Vagina (tissue), 2 donors: ENCODE data around the gene OXSR1.

ENCODE experiments used
- POLR2A ChIP-seq, 2 donors: fragments of 450-650 bp; IDR thresholded peaks; one replicate each; pipeline ENCODE4 v1.6.1; 2017; ENCODE audit warnings: antibody characterized with exemption in 2 of 2, mild to moderate bottlenecking in 2 of 2, moderate library complexity in 2 of 2
- TF ChIP-seq, protein P1 (sequence below), 3 experiments: fragments of 450-650 bp in 2 of 3; fragments of 200-600 bp in 1 of 3; sonication (generic) in 1 of 3; IDR thresholded peaks; one replicate each; pipeline ENCODE4 v1.5.1; 2017 to 2019; ENCODE audit warnings: antibody characterized with exemption in 3 of 3, mild to moderate bottlenecking in 2 of 3, moderate library complexity in 2 of 3

DNA sequence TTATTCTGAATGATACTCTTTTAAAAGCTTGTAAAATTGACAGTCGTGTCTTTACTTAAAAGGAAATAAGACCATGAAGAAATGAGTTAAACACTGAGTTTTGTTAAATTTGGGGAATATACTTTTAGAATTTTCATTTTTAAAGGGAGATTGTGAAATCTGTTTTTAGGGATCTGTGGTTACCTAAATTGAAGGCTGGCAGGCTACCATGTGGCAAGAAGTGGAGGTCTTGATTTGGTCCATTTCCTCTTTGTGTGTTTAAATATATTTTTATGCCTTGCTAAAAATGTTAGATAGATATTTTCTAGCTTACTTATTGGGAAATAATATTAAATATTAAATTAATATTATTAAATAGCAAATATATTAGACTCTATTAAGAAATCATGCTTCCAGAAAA lies 63.7 kb downstream of the OXSR1 start:
- TF ChIP-seq, protein P1, sequence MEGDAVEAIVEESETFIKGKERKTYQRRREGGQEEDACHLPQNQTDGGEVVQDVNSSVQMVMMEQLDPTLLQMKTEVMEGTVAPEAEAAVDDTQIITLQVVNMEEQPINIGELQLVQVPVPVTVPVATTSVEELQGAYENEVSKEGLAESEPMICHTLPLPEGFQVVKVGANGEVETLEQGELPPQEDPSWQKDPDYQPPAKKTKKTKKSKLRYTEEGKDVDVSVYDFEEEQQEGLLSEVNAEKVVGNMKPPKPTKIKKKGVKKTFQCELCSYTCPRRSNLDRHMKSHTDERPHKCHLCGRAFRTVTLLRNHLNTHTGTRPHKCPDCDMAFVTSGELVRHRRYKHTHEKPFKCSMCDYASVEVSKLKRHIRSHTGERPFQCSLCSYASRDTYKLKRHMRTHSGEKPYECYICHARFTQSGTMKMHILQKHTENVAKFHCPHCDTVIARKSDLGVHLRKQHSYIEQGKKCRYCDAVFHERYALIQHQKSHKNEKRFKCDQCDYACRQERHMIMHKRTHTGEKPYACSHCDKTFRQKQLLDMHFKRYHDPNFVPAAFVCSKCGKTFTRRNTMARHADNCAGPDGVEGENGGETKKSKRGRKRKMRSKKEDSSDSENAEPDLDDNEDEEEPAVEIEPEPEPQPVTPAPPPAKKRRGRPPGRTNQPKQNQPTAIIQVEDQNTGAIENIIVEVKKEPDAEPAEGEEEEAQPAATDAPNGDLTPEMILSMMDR (IDR thresholded peaks at IDR 0.05), result no peak
- TF ChIP-seq POLR2A (IDR thresholded peaks at IDR 0.05), result no peak
